ENCODE measurements around the gene SH3PXD2A.

The SH3PXD2A gene

GRCh38 chr10:103729851-103730250 lies 125.5 kb downstream of the SH3PXD2A start:
- Histone ChIP-seq H2BK5ac (ENCODE audit: low read depth, low read length, poor library complexity) (peak overlapping the region; percentile 58), H3K9ac (ENCODE audit: low read length) (no peak overlapping the region), H3K4ac (ENCODE audit: low read depth, low read length) (peak overlapping the region; percentile 46), H4K12ac (ENCODE audit: low read depth, low read length) (no peak overlapping the region), H3K23ac (ENCODE audit: low read length) (no peak overlapping the region), H2BK120ac (ENCODE audit: insufficient read depth, low read length, poor library complexity) (peak overlapping the region; percentile 14), H3K4me2 (ENCODE audit: low read length) (peak overlapping the region; percentile 17), H2AFZ (ENCODE audit: insufficient read depth, low read length, poor library complexity) (no peak overlapping the region), H3K4me1 (ENCODE audit: control insufficient read depth in 1 of 2, insufficient read depth in 2 of 2, low read length in 2 of 2) (peaks cover 28 to 42% of the 10 kb centered on the region in 2 experiments), H3K36me3 (ENCODE audit: control insufficient read depth in 1 of 2, insufficient read depth in 2 of 2, low read length in 2 of 2) (no peaks in the 10 kb centered on the region), H3K4me3 (ENCODE audit: low read depth, low read length) (no peak overlapping the region), H3K9me3 (ENCODE audit: insufficient read depth, low read depth, low read length) (no peaks in the 10 kb centered on the region), H3K27ac (ENCODE audit: low read depth, low read length) (peak overlapping the region; percentile 22), H2BK12ac (ENCODE audit: low read length) (peak overlapping the region; percentile 34), H3K27me3 (ENCODE audit: insufficient read depth, low read length) (no peaks in the 10 kb centered on the region), H4K8ac (ENCODE audit: low read depth, low read length) (peak overlapping the region; percentile 7), H3K18ac (ENCODE audit: low read length) (peak overlapping the region; percentile 48), H2AK5ac (ENCODE audit: low read length) (peak overlapping the region; percentile 61), H4K91ac (ENCODE audit: low read depth, low read length) (peak overlapping the region; percentile 53), H3K79me2 (ENCODE audit: control insufficient read depth, insufficient read depth, low read length, poor library complexity) (peaks cover 3% of the 10 kb centered on the region), H3K14ac (ENCODE audit: low read length) (peak overlapping the region; percentile 2), H3K79me1 (ENCODE audit: low read length) (peaks cover 27% of the 10 kb centered on the region)
- no CpG with 5 or more reads among the region's 5 CpGs for WGBS (ENCODE audit: extremely low coverage, insufficient coverage, insufficient read length)
- DNase-seq: no peak

DNA sequence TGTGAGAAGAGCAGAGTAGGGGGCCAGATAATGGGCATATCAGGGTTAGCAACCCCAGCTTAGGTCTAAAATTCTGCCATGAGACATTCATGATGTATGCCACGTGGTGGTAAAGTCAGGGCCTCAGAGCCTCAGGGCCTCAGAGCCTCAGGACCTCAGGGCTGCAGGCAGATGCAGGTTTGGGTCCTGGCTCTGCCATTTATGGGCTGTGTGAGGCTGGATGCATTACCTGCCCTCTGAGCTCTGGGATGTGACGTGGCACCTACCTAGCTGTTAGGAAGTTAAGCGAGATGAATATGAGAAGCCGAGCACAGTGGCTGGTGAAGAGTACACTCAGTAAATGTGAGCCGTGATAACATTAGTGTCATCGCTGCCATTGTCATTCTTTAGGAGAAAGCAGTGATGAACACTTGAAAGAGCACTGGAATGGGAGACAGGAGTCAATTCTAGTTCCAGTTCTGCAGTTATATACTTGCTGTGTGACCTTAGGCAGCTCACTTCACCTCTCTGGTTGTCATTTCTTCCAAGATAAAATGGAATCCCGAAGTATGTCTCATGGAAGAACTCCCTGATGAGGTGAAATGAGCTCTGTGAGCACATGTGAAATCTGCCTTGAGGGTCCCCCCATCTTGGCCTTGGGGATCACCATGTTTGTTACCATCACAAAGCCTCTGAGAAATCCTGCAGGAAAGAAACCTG lies 127.2 kb downstream of the SH3PXD2A start:
- Histone ChIP-seq H3K4ac (ENCODE audit: low read depth, low read length) (no peak overlapping the region), H3K36me3 (ENCODE audit: control insufficient read depth in 1 of 2, insufficient read depth in 2 of 2, low read length in 2 of 2) (peaks cover 0 to 4% of the 10 kb centered on the region in 2 experiments), H4K8ac (ENCODE audit: low read depth, low read length) (no peak overlapping the region), H3K79me2 (ENCODE audit: control insufficient read depth, insufficient read depth, low read length, poor library complexity) (peaks cover 3% of the 10 kb centered on the region), H4K91ac (ENCODE audit: low read depth, low read length) (peak overlapping the region; percentile 59), H3K23ac (ENCODE audit: low read length) (no peak overlapping the region), H3K79me1 (ENCODE audit: low read length) (peaks cover 24% of the 10 kb centered on the region), H4K12ac (ENCODE audit: low read depth, low read length) (no peak overlapping the region), H3K9me3 (ENCODE audit: insufficient read depth, low read depth, low read length) (no peaks in the 10 kb centered on the region), H2AFZ (ENCODE audit: insufficient read depth, low read length, poor library complexity) (no peak overlapping the region), H3K9ac (ENCODE audit: low read length) (no peak overlapping the region), H3K4me2 (ENCODE audit: low read length) (no peak overlapping the region), H2BK12ac (ENCODE audit: low read length) (peak overlapping the region; percentile 65), H3K4me3 (ENCODE audit: low read depth, low read length) (no peak overlapping the region), H3K14ac (ENCODE audit: low read length) (peak overlapping the region; percentile 7), H2BK120ac (ENCODE audit: insufficient read depth, low read length, poor library complexity) (no peak overlapping the region), H2BK5ac (ENCODE audit: low read depth, low read length, poor library complexity) (no peak overlapping the region), H3K4me1 (ENCODE audit: control insufficient read depth in 1 of 2, insufficient read depth in 2 of 2, low read length in 2 of 2) (peaks cover 29 to 44% of the 10 kb centered on the region in 2 experiments), H2AK5ac (ENCODE audit: low read length) (peak overlapping the region; percentile 8), H3K27me3 (ENCODE audit: insufficient read depth, low read length) (no peaks in the 10 kb centered on the region), H3K27ac (ENCODE audit: low read depth, low read length) (no peak overlapping the region), H3K18ac (ENCODE audit: low read length) (peak overlapping the region; percentile 8)
- DNase-seq: peak; percentile 84 to 88
- no CpG with 5 or more reads among the region's 7 CpGs for WGBS (ENCODE audit: extremely low coverage, insufficient coverage, insufficient read length)

DNA sequence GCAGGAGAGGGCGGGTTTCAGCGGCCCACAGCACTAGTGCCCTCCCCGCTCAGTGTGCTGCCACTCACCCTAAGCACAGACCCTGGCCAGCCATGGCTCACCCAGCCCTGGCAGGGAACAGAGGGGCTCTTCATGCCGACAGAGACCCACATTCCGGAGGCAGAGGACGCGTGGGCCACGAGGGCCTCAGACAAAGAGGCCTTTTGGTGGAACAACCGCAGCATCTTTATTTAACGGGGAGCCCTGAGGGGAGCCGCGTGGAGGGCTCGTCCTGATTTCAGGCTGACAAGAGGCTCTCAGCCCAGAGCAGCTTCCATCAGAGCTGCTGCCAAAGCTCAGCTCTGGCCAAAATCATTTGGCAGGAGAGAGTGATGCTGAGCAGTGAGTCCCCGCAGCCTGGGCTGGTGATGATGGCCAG lies 127.8 kb downstream of the SH3PXD2A start:
- Histone ChIP-seq H2AK5ac (ENCODE audit: low read length) (peak overlapping the region; percentile 39), H3K36me3 (ENCODE audit: control insufficient read depth in 1 of 2, insufficient read depth in 2 of 2, low read length in 2 of 2) (peaks cover 0 to 9% of the 10 kb centered on the region in 2 experiments), H4K8ac (ENCODE audit: low read depth, low read length) (no peak overlapping the region), H4K91ac (ENCODE audit: low read depth, low read length) (peak overlapping the region; percentile 59), H3K9ac (ENCODE audit: low read length) (no peak overlapping the region), H3K4ac (ENCODE audit: low read depth, low read length) (peak overlapping the region; percentile 7), H3K4me1 (ENCODE audit: control insufficient read depth in 1 of 2, insufficient read depth in 2 of 2, low read length in 2 of 2) (peaks cover 31 to 44% of the 10 kb centered on the region in 2 experiments), H3K23ac (ENCODE audit: low read length) (no peak overlapping the region), H2BK120ac (ENCODE audit: insufficient read depth, low read length, poor library complexity) (peak overlapping the region; percentile 27), H3K9me3 (ENCODE audit: insufficient read depth, low read depth, low read length) (no peaks in the 10 kb centered on the region), H4K12ac (ENCODE audit: low read depth, low read length) (no peak overlapping the region), H3K27me3 (ENCODE audit: insufficient read depth, low read length) (no peaks in the 10 kb centered on the region), H3K27ac (ENCODE audit: low read depth, low read length) (no peak overlapping the region), H2AFZ (ENCODE audit: insufficient read depth, low read length, poor library complexity) (no peak overlapping the region), H3K4me2 (ENCODE audit: low read length) (no peak overlapping the region), H3K18ac (ENCODE audit: low read length) (peak overlapping the region; percentile 47), H3K79me1 (ENCODE audit: low read length) (peaks cover 22% of the 10 kb centered on the region), H3K79me2 (ENCODE audit: control insufficient read depth, insufficient read depth, low read length, poor library complexity) (peaks cover 3% of the 10 kb centered on the region), H3K14ac (ENCODE audit: low read length) (peak overlapping the region; percentile 24), H3K4me3 (ENCODE audit: low read depth, low read length) (no peak overlapping the region), H2BK12ac (ENCODE audit: low read length) (peak overlapping the region; percentile 65), H2BK5ac (ENCODE audit: low read depth, low read length, poor library complexity) (no peak overlapping the region)
- DNase-seq: no peak
- WGBS (ENCODE audit: extremely low coverage, insufficient coverage, insufficient read length): no CpG with 5 or more reads among the region's 14 CpGs

- Histone ChIP-seq H2BK12ac (ENCODE audit: low read length) (no peak overlapping the region), H3K36me3 (ENCODE audit: control insufficient read depth in 1 of 2, insufficient read depth in 2 of 2, low read length in 2 of 2) (peaks cover 0 to 9% of the 10 kb centered on the region in 2 experiments), H3K79me1 (ENCODE audit: low read length) (peaks cover 18% of the 10 kb centered on the region)
Measured at GRCh38 chr10:103726637-103727036, 128.7 kb downstream of the SH3PXD2A start.

More at GRCh38 chr10:103726637-103727036, 128.7 kb downstream of the SH3PXD2A start:
- DNase-seq: no peak
- no peak overlapping the region for H3K23ac ChIP-seq (ENCODE audit: low read length)
- H3K4me3 ChIP-seq (ENCODE audit: low read depth, low read length): no peak overlapping the region
- H2AK5ac ChIP-seq (ENCODE audit: low read length): no peak overlapping the region
- H2BK5ac ChIP-seq (ENCODE audit: low read depth, low read length, poor library complexity): no peak overlapping the region
- no peak overlapping the region for H4K12ac ChIP-seq (ENCODE audit: low read depth, low read length)
- H3K4me2 ChIP-seq (ENCODE audit: low read length): no peak overlapping the region
- H3K18ac ChIP-seq (ENCODE audit: low read length): no peak overlapping the region
- peaks cover 27 to 40% of the 10 kb centered on the region in 2 experiments for H3K4me1 ChIP-seq (ENCODE audit: control insufficient read depth in 1 of 2, insufficient read depth in 2 of 2, low read length in 2 of 2)
- WGBS (ENCODE audit: extremely low coverage, insufficient coverage, insufficient read length): no CpG with 5 or more reads among the region's 1 CpG
- peak overlapping the region; percentile 2 for H4K91ac ChIP-seq (ENCODE audit: low read depth, low read length)
- peaks cover 3% of the 10 kb centered on the region for H3K79me2 ChIP-seq (ENCODE audit: control insufficient read depth, insufficient read depth, low read length, poor library complexity)
- H3K9ac ChIP-seq (ENCODE audit: low read length): no peak overlapping the region
- no peak overlapping the region for H3K14ac ChIP-seq (ENCODE audit: low read length)
- no peak overlapping the region for H2BK120ac ChIP-seq (ENCODE audit: insufficient read depth, low read length, poor library complexity)
- no peak overlapping the region for H2AFZ ChIP-seq (ENCODE audit: insufficient read depth, low read length, poor library complexity)
- no peak overlapping the region for H4K8ac ChIP-seq (ENCODE audit: low read depth, low read length)
- no peak overlapping the region for H3K27ac ChIP-seq (ENCODE audit: low read depth, low read length)
- no peak overlapping the region for H3K4ac ChIP-seq (ENCODE audit: low read depth, low read length)
- no peaks in the 10 kb centered on the region for H3K27me3 ChIP-seq (ENCODE audit: insufficient read depth, low read length)
- H3K9me3 ChIP-seq (ENCODE audit: insufficient read depth, low read depth, low read length): no peaks in the 10 kb centered on the region

Data from trophoblast cell (in vitro differentiated cells and primary cell).